GM06990 (cell line): ENCODE data around the gene EPB41.
"Not testable (repeated sequence)": the region's sequence is repeated elsewhere in the genome, so short reads cannot be mapped to it uniquely, and the experiment has no call there.

Source experiments
- DNase-seq: peaks from one replicate; pipeline ENCODE4 v3.0.0-alpha.2; 2011; ENCODE audit not compliant: insufficient read length; ENCODE audit errors: extremely low read depth
- H3K27me3 ChIP-seq: replicated peaks from 2 replicates; pipeline ENCODE4 v1.6.0; 2011; ENCODE audit warnings: low read length; ENCODE audit not compliant: control insufficient read depth, insufficient read depth
- H3K36me3 ChIP-seq: 2 replicates; pipeline ENCODE4 v1.5.1; 2011; ENCODE audit warnings: low read length; ENCODE audit not compliant: control insufficient read depth, insufficient read depth
- H3K4me3 ChIP-seq: replicated peaks from 2 replicates; pipeline ENCODE4 v1.5.1; 2011; ENCODE audit warnings: low read depth, mild to moderate bottlenecking, control low read depth, low read length
- CTCF ChIP-seq: IDR thresholded peaks from 2 replicates; pipeline ENCODE4 v1.5.1; 2011; ENCODE audit warnings: low read length, control low read depth, mild to moderate bottlenecking, inconsistent platforms; ENCODE audit not compliant: insufficient read depth, poor library complexity, severe bottlenecking

EPB41 gene

GRCh38 chr1:28871631-28872401 is 42.6 kb upstream of the EPB41 start:
- no peak for TF ChIP-seq CTCF
- H3K36me3 ChIP-seq = no peaks in the 10 kb centered on the region
- H3K27me3 ChIP-seq = no peaks in the 10 kb centered on the region; the same call in 1 of the 2 replicates
- DNase-seq = no peak
- H3K4me3 ChIP-seq = no peak overlapping the region

GRCh38 chr1:28875134-28875533 is 39.2 kb upstream of the EPB41 start:
- not testable (repeated sequence) for H3K27me3 ChIP-seq, H3K4me3 ChIP-seq, H3K36me3 ChIP-seq, DNase-seq

- peak; percentile 57 for DNase-seq
- no peaks in the 10 kb centered on the region for H3K36me3 ChIP-seq
Measured at GRCh38 chr1:28877132-28877781, 37.1 kb upstream of the EPB41 start.

GRCh38 chr1:28878796-28879195 is 35.6 kb upstream of the EPB41 start:
- Histone ChIP-seq H3K27me3 (no peaks in the 10 kb centered on the region), H3K4me3 (no peak overlapping the region), H3K36me3 (no peaks in the 10 kb centered on the region)
- TF ChIP-seq CTCF = no peak
- DNase-seq = no peak

More at GRCh38 chr1:28877132-28877781, 37.1 kb upstream of the EPB41 start:
- H3K4me3 ChIP-seq = no peak overlapping the region
- H3K27me3 ChIP-seq = no peaks in the 10 kb centered on the region
- peak; percentile 80 for TF ChIP-seq CTCF

- peak; percentile 94 for TF ChIP-seq CTCF
- Histone ChIP-seq H3K27me3 (no peaks in the 10 kb centered on the region), H3K4me3 (no peak overlapping the region), H3K36me3 (no peaks in the 10 kb centered on the region)
- peak; percentile 48 for DNase-seq
Measured at GRCh38 chr1:28882009-28882628, 32.2 kb upstream of the EPB41 start.

- H3K36me3 ChIP-seq = no peaks in the 10 kb centered on the region
- no peak overlapping the region for H3K4me3 ChIP-seq
- no peaks in the 10 kb centered on the region for H3K27me3 ChIP-seq
- DNase-seq = no peak
- no peak for TF ChIP-seq CTCF
Measured at GRCh38 chr1:28883242-28883616, 31.1 kb upstream of the EPB41 start.
